HL-60/S4 (cell line): ENCODE measurements around the gene TRAPPC3.
"Not testable (repeated sequence)": the region's sequence is repeated elsewhere in the genome, so short reads cannot be mapped to it uniquely, and the experiment has no call there.

Experiments used
- in situ Hi-C: fragments of 300-500 bp; cut with MboI; formaldehyde crosslinking; loops from 2 replicates; pipeline ENCODE4 v1.14.3; 2022; ENCODE audit warnings: low sequenced_read_pairs

The TRAPPC3 gene

DNA sequence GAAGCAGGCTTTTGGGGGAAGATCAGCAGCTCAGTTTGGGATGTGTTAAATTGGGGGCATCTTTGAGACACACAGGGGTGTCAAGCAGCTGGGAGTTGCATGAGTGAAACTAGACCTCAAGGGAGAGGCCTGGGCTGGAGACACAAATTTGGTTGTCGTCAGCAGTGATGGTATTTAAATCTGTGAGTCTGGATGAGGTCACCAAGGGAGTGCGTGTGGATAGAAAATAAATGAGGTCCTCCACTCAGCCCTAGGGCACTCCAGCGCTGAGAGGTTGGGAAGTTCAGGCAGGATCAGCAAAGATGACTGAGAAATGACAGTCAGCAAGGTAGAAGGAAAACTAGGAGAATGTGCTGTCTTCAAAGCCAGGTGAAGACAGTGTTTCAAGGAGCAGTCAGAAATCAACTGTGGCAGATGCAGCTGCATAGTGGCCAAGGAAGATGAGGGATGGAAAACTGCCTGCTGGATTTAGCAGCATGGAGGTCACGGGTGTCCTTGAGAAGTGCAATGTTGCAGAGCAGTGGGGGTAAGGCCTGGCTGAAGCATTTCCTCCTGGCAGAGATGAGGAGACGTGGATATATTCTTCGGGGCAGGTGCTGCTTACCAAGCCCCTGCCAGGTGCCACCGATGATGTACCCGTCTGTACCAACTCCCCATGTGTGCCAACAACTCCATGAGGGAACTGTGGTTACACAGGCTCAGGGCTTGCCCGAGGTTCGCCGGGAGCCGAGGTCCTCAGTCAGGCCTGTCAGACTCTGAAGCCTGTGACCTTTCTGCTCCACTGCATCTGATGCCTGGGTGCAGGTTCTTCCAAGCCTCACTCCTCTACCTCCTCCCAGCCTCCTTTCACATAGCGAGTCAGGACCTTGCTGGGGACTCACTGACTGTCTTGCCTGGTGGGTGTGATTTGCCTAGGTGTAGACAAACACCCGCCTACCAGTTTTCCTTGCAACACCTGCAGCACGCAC is 17.9 kb upstream of the TRAPPC3 start:
- in situ Hi-C loops, result no loop called here

DNA sequence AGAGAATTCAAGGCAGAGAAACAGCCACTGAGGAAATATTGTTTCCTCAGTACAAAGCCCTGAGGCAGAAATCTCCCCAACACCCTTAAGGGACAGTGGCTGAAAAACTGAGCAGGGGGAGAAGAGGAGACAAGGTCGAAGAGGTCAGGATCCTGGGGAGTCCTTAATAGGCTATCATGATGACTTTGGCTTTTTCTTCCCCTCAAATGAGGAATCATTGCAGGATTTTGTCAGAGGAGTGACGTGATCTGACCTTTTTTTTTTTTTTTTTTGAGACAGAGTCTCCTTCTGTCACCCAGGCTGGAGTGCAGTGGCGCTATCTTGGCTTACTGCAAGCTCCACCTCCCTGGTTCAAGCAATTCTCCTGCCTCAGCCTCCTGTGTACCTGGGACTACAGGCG is 16.9 kb upstream of the TRAPPC3 start:
- in situ Hi-C loops, result no loop called here

DNA sequence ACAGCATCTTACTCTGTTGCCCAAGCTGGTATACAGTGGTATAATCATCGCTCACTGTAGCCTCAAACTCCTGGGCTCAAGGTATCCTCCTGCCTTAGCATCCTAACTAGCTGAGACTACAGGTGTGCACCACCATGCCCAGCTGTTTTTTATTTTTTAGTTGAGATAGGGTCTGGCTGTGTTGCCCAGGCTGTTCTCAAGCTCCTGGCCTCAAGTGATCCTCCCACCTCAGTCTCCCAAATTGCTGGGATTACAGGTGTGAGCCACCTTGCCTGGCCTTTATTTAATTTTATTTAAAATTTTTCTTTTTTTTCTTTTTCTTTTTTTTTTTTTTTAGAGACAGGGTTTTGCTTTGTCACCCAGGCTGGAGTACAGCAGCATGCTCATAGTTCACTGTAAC is 15.9 kb upstream of the TRAPPC3 start:
- in situ Hi-C loops, result no loop called here

DNA sequence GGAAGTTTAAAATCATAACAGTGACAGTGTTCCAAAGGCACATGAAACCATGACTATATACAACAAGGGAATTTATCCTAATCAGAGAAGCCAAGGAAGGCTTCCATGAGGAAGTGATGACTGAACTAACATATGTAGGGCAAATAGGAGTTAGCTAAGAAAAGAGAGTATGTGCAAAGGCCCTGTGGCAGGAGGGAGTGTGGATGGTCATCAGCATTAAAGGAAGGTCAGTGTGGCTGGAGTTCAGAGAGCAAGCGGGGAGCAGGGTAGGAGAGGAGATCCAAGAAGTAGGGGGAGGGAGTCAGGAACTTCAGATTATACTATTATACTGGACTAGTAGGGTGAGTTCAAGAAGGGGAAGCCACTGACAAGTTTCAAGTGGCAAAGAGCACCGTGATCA is 15.1 kb upstream of the TRAPPC3 start:
- in situ Hi-C loops, result no loop called here

DNA sequence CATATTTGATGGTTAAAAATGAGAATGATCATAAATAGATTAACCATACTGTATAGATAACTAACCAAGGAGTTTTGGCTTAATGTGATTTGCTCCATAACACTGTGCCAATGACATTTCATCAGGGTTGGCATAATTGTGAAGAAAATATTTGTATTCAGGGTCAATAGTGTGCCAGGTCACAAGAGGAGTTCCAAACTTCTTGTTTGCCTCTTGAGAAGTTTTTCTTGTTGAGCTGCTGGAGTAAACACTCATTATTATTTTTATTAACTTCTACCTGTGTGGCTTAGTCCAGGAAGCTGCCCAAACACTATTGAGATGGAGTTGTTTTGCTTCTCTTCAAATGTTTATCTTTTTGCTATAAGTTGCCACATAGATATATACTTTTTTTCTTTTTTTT is 14.1 kb upstream of the TRAPPC3 start:
- in situ Hi-C loops, result no loop called here

DNA sequence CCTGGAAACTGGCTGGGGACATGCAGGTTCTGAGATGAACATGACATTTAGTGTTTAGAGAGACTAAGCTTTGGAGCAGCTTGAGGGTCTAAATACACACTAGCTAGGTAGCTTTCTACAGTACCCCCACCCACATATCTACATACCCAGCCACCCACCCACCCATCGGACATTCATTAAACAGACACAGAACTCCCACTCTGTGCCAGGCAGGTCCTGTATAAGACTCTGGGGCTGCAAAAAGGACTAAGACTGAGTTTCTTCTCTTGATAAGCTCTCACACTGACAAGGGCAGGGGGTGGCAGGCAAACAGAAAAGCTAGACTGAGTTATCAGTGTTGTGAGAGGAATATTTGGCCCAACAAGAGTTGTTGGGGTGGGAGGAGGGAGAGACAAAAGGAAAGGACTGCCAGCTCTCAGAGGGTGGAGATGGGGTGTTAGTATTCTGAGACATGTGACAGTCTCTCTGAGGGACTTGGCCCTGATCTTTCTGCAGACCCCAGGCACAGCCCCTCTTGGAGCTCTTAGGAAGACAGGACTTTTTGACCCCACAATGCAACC is 13.5 kb upstream of the TRAPPC3 start:
- in situ Hi-C loops, result no loop called here

DNA sequence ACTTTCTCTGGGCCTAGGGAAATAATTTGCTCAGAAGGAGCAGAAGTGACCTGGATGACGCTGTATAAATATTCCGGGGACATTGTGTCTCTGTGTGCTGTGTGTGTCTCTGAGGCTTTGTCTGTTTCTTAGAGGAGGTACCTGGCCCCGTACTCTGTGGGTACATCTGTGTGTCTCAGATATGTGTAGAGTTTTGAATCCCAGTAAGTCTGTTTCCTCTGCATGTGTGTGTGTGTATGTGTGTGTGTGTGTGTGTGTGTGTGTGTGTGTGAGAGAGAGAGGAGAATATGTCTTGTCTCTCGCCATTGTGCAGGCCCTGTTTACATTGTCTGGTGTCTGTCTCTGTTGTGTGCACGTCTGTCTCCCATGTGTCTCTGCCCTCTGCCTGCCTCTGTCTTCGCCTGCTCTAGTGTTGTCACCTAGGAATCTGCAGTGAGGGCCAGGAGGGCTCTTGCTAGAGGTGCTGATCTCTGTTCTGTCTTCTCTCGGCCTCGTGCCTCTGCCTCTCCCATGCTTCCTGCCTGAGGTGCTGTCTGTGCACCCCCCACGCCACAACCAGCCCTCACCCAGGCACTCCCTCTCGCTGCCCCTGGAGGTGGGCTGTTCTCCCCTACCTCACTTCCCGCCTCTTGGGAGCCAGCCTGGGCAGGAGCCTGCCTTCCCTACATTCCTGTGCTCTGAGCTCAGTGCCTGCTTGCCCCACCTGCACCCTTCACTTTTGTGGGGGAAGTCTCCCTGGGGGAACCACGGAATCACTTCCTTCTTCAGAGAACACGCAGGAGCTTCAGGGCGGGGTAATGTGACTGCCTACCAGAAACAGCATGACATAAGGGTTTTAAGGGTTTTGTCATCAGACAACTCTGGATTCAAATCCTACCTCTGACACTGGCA is 12.6 kb upstream of the TRAPPC3 start:
- in situ Hi-C loops, result no loop called here

DNA sequence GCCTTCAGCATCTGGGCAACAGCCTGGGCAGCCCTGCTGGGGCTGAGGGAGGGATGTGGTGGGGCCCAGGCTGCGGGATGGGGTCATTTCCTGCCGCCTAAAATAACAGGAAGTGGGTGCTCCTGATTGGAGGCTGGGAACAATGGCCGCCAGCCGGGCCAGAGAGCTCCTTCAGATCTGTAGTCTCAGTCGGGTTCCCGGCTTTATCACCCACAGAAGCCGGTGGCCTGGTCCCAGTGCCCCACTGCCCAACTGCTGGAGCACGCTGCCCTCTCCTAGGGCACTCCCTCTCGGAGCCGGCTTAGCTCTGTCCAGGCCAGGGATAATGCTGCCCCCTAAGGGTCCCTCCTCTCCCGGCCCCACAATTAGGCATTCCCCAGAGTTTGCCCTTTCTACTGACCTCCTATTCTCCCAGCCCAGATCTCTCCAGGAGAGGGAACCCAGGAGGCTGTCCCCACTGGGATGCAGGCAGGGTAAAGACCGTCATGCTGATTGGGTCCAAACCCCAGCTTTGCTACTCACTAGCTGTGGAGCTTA is 11.7 kb upstream of the TRAPPC3 start:
- in situ Hi-C loops, result no loop called here

DNA sequence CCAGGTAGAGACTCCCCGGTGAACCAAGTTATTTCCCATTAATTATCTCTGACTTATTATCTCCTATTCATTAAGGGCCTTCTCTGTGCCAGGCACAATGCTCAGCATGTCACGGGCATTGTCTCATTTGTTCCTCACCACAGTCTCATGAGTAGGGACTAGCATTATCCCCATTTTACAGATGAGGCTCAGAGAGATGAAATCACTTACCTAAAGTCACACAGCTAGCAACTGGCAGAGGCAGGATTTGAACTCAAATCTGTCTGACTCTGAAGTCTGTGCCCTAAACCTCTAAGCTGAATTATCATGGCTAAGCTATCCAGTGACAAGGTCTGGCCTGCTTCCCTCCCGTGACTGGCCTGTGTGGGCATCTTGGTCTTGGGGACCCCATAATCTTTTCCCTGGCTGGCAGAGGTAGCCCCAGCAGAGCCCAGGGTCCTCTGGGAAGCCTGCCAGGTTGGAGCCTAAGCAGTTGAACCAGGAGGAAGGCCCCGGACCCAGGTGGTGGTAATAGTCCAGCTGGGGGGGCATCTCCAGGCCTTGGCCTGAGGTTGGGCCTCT is 11.2 kb upstream of the TRAPPC3 start:
- in situ Hi-C loops, result no loop called here

DNA sequence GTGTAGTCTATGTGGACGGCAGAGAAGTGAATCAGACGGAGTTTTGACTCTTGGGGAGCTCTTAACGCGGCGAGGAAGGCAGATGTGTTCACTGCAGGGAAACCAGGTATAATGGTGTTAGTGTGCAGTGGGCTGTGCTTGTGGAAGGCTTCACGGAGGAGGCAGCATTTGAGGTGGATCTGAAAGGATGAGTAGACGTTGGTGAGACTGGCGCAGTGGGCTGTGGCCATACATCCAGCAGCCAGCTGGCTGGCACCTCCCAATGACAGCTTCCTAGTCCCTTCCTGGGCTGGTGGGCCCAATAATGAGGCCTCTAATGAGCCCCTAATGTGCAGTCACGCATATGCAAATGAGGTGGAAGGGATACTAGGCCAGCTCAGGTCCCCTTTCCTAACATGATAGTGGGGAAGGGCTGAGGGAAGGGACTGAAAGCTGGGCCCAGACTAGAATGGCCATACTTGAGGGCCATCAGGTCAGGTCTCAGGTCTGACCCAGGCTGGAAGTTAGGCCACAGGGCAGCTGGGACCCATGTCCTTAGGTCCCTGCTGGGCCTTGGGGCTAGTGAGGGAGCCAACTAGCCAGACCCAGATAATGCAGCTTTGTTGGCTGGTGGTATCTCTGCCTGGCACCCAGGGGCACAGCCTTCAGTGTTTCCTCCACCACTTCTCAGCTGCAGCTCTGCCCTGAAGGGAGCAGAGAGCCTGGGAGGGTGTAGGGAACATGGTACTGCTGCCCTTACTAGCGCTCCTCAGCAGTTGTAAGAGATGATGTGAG is 10.5 kb upstream of the TRAPPC3 start:
- in situ Hi-C loops, result no loop called here

DNA sequence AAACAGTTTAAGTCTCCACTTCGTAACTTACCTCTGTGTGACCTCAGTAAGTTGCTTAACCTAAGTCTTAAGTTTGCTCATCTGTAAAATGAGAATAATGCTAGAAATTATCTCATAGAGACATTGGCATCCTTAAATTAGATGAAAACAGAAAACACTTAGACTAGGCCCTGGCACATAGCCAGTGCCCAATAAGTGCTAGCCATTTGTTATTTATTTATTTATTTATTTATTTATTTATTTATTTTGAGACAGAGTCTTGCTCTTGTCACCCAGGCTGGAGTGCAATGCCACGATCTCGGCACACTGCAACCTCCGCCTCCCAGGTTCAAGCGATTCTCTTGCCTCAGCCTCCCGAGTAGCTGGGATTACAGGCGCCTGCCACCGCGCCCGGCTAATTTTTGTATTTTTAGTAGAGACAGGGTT is 9.6 kb upstream of the TRAPPC3 start:
- in situ Hi-C loops, result not testable (repeated sequence)

DNA sequence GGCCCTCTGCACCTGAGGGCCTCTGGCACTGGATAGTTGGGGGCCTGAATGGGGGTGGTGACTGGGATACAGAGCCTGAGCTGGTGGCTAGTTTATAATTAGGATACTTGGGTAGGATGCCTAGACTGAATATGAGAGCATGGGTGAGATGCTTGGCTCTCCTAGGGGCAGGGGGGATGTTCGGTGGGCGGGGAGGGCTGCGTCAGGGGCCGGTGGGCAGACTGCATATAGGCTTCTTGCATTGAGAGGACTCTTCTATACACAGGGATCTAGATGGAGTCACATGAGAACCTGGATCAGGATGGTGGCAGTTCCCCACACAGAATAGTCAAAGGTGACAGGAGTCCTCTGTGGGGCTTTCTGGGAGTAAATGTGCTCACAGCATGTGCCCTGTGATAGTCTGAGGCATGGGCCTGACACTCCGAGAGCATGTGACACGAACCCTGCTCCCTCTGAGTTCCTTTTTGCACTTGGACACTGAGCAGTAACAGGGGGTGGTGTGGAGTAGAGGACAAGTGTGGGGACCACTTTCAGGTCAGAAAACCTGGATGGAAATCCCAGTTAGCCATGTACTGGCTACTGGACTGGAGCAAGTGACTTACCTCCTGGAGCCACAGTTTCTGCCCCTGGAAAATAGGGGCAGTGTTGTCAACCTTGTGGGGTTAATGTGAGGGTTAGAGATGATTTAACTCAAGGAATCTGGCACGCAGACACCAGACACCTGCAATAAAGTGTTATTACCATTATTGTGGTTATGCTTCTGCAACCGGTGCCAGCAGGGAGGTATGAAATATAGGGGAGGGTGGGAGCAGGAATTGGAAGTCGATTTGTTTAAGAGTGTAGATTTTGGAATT is 8.9 kb upstream of the TRAPPC3 start:
- in situ Hi-C loops, result no loop called here

DNA sequence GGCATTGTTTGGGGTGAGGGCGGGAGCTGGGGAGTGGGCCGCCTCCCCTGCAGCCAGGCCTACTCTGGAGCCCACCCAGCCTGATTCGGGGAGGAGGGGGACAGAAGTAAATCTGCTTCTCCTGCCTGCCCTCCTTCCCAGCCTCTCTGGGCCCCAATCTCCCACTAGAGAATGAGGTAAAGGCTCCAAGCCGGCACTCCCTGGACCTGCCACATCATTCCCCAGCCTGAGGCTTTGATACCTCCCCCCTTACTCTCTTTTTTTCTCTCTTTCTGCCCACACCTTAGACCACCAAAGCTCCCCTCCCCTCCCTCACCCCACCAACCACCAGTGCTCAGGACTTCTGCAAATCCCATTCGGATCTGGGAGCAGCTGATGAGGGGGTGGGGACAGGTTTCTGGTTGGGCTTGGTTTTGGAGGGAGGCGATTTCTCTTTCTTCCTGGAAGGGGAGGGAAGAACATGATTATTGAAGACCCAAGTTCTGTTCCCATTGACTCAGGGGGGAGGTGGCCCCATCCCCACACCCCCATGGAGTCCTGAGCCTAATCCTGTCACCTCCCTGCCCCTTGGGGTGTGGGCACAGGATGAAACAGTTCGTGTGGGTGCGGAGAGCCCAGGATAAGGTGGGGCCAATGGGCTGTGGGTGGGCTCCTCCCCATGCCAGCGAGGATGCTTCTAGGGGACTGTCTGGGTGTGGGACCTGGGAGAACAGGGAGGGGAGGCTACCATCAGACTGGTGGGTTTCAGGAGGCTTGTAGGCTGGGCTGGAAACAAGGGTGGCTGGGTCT is 8.0 kb upstream of the TRAPPC3 start:
- in situ Hi-C loops, result no loop called here

DNA sequence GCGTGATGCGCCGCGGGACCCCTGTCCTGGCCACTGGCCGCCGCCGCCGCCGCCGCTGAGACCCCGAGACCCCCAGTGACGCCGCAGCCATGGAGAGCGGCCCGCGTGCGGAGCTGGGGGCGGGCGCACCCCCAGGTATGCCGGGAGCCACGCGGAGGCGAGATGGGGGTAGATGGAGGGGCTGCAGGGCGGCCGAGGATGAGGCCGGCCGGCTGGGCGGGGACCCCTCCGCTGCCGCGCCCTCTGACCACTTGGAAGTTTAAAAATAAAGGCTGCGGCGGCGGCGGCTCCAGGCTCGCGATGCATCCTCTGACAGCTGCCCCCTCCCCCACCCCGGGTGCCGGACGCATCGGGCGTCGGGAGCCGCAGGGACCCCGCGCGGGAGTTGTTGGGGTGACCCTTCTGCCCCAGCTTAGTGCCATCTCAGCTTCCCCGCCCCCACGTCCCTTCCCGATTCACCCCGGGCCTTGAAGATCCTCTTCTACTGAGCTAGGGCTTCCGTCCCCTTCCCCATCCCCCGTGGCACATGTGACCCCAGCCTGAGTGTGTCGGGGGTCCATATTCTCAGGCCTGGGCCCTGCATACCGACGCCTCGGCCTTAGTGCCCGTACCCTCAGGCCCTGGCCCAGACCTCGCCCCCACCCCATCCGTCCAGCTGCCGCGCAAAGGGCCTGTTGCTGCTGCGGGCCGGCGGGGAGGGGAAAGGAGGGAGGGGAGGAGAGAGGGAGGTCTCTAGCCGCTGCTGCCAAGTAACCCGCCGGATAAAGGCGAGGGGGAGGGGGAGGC is 7.2 kb upstream of the TRAPPC3 start:
- in situ Hi-C loops, result no loop called here

DNA sequence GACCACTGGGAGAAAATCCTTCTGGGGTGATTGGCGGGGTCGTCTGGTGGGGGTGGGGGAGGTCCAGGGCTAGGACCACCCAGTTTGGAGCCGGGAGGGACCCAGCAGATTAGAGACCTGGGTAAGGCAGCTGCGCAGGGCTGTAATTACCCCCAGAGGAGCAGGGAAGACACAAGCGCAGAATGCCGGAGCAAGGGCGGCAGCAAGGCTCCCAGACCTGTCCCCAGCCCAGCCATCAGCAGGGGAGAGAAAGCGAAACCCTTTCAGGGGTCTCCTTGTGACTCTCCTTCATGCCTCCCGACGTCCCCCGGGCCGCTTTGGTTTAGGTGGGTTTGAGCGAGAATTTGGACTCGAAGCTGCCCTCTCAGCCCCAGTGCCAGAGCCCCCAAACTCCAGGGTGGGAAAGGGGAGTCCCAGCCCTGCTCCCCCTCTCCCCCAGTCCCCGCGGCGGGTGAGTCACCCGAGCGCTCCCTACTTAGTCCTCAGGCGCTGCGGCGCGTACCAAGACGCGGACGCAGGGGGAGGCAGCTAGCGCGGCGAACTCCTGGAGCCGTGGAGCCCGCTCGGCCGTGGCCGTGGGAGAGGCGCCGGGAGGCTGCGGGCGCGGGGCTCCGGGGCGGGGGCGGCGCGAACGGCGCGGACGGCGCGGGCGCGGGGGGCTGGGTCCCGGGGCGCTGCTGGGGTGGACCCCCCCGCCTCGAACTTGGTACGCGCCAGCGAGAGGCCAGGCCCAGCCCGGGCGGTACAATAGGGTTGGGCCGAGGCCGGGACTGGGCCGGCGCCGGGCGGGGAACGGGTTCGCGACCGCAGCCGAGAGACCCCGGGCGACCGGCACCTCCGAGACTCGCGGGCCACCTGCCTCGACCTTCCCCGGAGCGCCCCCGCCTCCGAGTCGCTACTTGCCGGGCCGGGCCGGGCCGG is 6.4 kb upstream of the TRAPPC3 start, which contains the start of gene MAP7D1:
TSS of gene MAP7D1 (plus strand) at position 753 of the 921 bp plus-strand sequence. CDS start 258 bp downstream, outside the sequence.
- in situ Hi-C loops, result no loop called here

DNA sequence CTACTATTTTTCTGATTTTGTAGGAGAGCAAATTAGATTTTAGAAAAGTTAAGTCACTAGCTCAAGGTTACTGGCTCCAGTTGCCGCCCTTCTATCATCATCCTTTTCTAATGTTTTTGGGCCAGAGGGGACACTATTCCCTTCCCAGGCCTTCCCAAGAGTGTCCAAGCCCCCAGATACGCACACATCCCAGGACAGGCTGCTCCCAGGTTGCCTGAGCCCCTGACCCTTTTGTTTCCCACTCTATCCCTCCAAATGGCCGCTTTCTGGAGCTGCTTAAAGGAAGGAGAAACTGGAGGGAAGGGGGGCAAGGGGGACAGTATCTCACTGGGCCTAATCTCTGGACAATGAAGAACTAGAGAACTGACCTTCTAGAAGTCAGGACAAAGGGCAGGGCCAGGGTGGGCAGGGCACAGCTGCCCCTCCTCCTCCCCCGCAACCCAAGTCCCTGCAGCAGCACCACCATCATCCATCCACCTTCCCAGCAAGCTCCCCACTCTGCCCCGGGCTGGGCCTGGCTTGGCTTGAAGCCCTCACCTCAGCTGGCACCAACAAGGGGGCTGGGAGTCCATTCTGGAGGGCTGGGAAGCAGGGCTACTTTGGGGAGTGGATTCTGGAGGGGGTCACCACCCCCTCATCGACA is 5.6 kb upstream of the TRAPPC3 start:
- in situ Hi-C loops, result loop anchor here (5.0 kb wide), 1 partner anchor 32 kb away; no protein-coding TSS in a partner anchor
